22Rv1 (cell line): ENCODE data around the gene IDH1.

Experiments used
- H3K27ac ChIP-seq: fragments of 450-650 bp; 2 replicates; pipeline ENCODE4 v1.5.1; 2017
- ZFX ChIP-seq: fragments of 450-650 bp; IDR thresholded peaks from 2 replicates; pipeline ENCODE4 v1.6.1; 2017; ENCODE audit warnings: antibody characterized with exemption, borderline replicate concordance
- TF ChIP-seq, protein P1 (sequence below): fragments of 450-650 bp; IDR thresholded peaks from 2 replicates; pipeline ENCODE4 v1.5.1; 2017; ENCODE audit warnings: mild to moderate bottlenecking

The IDH1 gene

DNA sequence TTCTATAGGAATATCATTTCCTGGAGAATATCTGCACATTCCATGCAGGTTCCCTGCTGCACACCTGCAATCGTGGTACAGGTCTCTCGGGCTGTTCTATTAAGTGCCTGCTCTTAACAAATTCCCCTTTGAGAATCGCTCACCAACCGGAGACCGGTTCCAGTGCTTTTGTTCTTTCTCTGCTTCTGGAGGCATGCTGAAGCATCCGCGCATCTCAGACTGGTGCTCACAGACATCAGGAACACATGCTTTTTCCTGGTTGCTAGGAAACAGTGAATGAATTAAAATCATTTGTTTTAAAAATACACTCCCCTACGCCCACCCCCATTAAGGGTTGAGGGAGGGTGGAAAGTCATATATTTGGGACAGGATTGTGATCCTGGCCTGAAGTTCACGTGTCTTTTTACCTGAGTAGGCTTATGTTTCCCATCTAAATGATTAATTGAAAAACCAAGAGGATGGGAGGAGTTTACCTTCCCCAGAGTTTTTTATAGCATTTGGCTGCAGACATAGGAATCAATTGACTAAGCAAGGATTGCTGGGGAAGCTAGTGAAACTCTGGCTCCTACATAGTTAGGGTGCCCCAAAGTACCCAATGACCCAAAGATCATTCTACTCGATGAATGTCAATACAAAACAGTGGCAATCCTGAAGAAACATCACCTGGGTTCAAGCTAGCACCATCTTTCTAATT, 64.9 kb downstream of the IDH1 start, which contains the start of gene C2orf80:
Gene C2orf80 (minus strand): TSS at position 221 of the 694 bp plus-strand sequence. CDS start 3,044 bp downstream, outside the sequence.
- no peak within 1 kb of the TSS for H3K27ac ChIP-seq
- TF ChIP-seq, protein P1, sequence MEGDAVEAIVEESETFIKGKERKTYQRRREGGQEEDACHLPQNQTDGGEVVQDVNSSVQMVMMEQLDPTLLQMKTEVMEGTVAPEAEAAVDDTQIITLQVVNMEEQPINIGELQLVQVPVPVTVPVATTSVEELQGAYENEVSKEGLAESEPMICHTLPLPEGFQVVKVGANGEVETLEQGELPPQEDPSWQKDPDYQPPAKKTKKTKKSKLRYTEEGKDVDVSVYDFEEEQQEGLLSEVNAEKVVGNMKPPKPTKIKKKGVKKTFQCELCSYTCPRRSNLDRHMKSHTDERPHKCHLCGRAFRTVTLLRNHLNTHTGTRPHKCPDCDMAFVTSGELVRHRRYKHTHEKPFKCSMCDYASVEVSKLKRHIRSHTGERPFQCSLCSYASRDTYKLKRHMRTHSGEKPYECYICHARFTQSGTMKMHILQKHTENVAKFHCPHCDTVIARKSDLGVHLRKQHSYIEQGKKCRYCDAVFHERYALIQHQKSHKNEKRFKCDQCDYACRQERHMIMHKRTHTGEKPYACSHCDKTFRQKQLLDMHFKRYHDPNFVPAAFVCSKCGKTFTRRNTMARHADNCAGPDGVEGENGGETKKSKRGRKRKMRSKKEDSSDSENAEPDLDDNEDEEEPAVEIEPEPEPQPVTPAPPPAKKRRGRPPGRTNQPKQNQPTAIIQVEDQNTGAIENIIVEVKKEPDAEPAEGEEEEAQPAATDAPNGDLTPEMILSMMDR: no peak
- no peak for TF ChIP-seq ZFX

DNA sequence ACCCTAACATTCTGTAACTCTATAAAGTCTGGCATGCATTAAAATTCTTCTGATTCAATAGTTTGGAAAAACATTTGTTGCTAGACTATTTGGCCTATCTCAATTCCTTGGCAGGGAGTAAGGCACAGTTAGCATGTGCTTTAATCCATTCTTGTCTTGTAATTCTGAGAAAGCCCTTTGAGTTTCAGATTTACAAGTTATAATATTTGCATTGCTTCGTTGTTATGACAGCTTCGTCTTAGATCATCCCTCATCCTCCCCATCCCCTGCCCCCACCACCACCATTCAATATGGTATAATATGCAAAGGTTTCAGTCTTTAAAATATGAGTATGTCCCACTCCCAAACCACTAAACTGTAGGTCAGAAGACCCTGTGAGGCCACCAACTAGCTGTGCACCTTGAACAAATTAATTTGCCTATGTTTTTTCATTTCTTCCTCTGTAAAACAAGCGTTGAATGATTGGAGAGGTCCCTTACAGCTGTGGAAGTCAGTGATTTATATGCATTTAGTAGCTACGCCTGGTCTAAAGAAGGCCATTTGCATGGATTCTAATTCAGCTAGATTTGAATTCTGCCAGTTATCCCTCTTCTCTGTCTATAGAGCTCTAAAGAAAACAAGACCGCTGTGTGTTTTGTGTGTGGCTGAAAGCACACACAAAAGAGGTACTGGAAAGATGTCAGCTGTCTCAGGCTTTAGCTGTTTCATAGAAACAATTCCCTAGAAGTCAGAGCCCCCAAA, 65.6 kb downstream of the IDH1 start:
- TF ChIP-seq ZFX: no peak
- TF ChIP-seq, protein P1: no peak
- H3K27ac ChIP-seq: no peak overlapping the region

DNA sequence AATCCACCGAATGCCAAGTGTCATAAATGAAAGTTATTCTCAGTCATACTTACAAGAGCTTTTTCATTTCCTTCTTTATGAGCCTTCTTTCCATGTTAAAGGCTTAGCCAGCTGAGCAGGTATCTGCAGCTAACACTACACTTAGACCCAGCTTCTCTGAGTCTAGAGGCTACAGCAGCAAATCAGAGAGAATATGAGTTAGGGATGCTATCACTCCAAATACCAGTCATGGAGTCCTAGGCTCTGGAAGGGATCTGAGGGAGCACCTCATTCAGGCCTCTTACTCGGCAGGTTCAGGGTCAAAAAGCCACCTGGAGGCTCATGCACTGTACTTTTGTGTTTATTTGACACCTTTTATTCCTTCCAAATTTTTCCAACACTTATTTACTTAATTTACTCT, 68.0 kb downstream of the IDH1 start:
- H3K27ac ChIP-seq: no peak overlapping the region
- TF ChIP-seq, protein P1: no peak
- TF ChIP-seq ZFX: no peak

DNA sequence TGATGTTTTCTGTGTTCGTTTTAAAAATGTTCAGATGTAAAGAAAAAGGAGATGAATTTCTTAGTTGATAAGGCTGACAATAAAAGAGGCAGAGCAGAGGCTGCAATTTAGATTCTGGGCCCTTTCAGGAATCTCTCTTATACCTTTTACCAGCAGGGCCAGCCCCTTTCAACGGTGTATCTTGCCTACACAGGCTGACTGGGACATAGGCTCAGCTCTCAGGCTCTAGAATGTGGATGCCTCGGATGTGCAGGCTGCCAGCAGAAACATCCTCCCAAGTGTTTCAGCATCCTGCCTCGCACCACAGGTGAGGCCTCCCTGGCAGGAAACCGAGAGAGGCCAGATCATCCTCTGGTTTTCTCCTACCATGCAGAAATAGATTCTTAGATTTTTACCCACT, 68.4 kb downstream of the IDH1 start:
- H3K27ac ChIP-seq: no peak overlapping the region
- TF ChIP-seq, protein P1: no peak
- TF ChIP-seq ZFX: no peak
